ENCODE results near the gene MROH2A.

The MROH2A gene

GRCh38 chr2:233775414-233775813 lies 2.7 kb upstream of the MROH2A start:
- no peak for TF ChIP-seq CTCF (IDR thresholded peaks at IDR 0.05)

- TF ChIP-seq CTCF (IDR thresholded peaks at IDR 0.05): no peak
These were observed 1.6 kb downstream of the MROH2A start for GRCh38 chr2:233779722-233780121.

- TF ChIP-seq CTCF (IDR thresholded peaks at IDR 0.05): no peak
These were observed 2.6 kb downstream of the MROH2A start for GRCh38 chr2:233780771-233781170.

GRCh38 chr2:233789554-233789953 lies 11.4 kb downstream of the MROH2A start:
- no peak for TF ChIP-seq CTCF (IDR thresholded peaks at IDR 0.05)

- TF ChIP-seq CTCF (IDR thresholded peaks at IDR 0.05): no peak
These were observed 13.2 kb downstream of the MROH2A start for GRCh38 chr2:233791151-233791882.

- TF ChIP-seq CTCF (IDR thresholded peaks at IDR 0.05): no peak
These were observed 13.8 kb downstream of the MROH2A start for GRCh38 chr2:233791883-233792329.

GRCh38 chr2:233792720-233793119 lies 14.6 kb downstream of the MROH2A start:
- no peak for TF ChIP-seq CTCF (IDR thresholded peaks at IDR 0.05)
